ENCODE measurements around the gene SELENON.

Gene SELENON

DNA sequence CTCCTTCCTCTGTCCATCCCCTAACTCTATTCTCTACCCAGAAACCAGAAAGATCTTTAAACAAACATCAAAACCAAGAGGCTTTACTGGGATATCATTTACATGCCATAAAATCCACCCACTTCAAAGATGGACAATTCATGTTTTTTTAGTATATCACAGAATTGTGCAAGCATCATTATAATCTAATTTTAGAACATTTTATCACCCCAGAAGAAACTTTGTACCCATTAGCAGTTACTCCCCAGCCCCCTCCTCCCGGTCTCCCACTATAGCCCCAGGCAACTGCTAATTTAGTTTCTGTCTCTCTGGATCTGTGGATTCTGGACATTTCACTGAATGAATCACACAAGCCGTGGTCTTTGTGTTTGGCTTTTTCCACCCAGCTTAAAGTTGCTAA is 4.8 kb upstream of the SELENON start:
- DNase-seq, result no peak

DNA sequence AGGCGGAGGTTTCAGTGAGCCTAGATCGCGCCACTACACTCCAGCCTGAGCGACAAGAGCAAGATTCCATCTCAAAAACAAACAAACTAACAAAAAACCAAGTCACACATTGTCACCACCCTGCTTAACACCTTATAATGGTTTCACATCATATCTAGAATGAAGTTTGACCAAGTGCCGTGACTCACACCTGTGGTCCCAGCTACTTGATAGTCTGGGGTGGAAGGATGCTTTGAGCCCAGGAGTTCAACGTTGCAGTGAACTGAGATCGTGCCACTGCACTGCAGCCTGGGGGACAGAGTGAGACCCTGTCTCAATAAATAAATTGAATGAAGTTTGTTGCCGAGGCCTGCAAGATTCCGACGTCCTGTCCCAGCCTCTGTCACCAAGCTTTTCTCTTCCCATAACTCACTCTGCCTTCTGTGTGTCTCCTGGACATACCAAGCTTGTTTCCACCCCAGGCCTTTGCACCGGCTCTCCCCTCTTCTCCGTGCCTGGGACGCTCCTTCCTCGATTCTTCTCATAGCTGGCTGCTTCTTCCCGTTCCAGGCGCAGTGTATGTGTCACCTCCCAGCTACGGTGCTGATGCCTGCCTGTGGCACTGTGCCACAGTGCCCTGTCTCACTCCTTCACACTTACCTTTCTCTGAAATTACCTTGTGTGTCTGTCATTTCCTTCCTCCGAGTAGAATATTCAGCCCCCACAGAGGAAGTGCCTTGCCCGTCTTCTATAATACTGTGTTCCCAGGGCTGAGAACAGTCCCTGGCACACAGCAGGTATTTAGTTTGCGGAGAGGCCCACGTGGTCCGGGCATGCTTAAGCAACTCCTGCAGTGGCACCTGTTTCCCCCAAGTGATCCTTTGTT is 3.8 kb upstream of the SELENON start:
- DNase-seq, result peak; percentile 48 to 52

- peak; percentile 82 to 90 for DNase-seq
These were observed 3.1 kb upstream of the SELENON start for GRCh38 chr1:25796811-25797458.

DNA sequence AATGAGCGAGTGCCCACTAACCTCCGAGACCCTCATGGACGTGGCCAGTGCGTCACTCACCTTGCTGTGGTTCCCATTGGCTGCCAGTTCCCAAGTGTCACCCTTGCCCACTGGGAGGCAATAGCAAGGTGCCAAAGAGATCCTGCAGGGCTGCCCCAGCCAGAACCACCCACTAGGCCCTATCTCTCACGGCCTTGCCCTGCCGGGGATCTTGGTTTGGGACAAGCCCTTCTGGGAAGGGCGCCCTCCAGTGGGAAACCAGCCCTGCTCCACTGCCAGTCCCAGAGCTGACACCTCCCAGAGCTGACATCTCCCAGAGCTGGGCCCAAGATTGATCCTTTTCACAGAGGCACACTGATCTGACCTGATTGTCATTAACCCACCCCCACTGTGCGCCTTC is 2.1 kb upstream of the SELENON start:
- DNase-seq, result peak in 1 of 2 donors; percentile 27

DNA sequence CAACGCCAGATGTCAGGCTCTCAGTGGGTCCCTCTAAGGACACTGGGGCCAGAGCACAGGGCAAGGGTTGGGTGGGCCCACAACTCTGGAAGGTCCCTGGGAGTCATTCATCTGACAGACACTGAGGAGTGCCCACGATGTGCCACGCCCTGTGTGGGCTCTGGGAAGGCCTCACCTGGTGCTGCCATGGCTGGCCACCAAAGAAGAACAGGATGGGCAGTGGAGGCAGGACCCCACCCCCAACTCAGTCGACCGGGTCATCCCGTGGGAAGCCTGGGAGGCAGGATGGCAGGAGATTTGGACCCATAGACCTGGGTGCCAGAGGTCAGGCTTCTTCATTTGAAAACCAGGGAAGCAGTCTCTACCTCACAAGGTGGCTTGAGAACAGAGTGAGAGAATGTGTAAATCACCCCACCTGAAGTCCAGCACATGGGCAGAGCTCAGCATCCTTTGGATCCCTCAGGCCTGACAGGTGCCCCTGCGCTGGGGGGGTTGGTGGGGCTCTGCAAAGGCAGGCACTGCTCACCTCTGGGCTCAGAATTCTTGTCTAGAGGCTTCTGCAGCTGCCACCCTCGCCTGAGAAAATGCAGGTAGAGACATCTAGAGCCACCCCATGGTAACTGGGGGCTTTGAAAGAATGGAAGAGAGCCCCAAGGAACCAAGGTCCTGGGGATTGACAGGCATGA is 1.2 kb upstream of the SELENON start:
- no peak for DNase-seq

GRCh38 chr1:25799352-25799934 is 550 bp upstream of the SELENON start:
- DNase-seq, result no peak

DNA sequence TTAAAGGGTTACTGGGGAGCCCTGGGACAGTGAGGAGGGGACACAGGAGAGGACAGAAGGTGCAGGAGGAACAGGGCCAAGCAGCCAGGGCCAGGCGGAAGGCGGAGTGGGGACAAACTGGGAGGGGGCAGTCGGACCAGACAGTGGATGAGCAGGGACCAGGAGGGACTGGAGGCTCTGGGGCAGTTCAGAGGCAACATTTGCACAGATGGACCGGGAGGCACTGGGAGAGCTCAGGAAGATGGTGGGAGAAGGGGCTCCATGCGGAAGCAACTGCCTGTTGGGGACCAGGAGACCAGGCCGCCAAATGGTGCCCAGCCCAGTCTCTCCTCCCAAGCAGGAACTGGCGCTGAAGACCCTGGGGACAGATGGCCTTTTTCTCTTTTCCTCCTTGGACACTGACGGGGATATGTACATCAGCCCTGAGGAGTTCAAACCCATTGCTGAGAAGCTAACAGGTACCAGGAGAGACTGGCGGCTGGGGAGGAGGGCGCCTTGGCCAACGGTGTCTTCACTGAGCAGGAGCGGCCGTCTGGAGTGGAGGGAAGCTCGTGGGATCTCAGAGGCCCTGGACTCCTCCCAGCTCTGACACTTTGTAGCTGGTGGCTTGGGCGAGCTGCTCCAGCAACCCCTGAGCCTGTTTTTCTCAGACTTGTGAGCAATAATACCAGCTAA is 847 bp downstream of the SELENON start:
- DNase-seq, result no peak

- no peak for DNase-seq
These were observed 2.9 kb downstream of the SELENON start for GRCh38 chr1:25802915-25803314.

- DNase-seq, result no peak
These were observed 3.4 kb downstream of the SELENON start for GRCh38 chr1:25803368-25803767.

DNA sequence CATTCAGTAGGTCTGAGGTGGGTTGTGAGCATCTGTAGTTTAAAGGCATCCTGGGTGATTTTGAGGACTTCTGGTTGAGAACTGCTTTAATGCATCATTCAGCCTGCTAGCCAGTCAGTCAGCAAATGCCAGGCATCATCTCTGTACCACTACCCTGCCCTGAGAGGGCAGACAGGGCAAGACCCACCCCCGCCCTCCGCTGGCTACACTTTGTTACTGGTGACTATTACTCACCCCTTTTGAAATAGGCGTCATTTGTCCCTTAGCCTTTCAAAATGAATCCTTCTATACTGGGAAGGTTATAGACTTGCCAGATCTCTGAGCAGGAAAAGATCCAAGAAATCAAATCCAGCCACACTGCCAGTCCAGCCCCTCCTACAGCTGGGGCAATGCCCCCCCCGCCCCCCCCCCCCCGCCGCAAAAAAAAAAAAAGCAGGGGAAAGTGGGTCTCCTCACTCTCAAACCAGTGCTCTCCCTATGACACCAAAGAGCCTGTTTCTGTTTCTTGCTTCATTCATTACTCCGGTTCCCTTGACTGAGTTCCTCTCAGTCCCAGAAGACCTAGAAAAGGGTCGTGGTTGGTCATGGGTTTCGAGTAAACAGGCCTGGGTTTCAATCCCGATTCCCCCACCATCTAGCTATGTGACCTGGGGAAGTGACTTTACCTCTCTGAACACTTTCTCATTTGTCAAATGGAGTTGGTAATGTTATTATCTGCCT is 4.4 kb downstream of the SELENON start:
- DNase-seq, result no peak

GRCh38 chr1:25804964-25805862 is 5.2 kb downstream of the SELENON start:
- no peak for DNase-seq

DNA sequence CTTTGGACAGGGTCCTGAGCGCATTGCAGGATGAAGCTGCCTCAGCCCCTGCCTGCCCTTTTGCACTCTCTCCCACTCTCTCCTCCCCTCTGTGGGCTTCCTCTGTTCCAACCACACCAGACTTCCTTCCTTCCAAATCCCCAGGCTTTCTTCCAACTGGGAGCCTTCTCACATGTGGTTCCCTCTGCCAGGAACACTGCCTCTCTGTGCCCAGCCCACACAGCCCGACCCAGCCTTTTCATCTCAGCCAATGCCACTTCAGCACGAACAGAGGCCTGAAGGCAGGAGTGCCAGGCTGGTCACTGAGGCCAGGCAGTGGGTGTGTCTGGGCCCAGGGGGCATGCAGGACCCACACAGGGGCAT is 5.9 kb downstream of the SELENON start:
- no peak for DNase-seq

DNA sequence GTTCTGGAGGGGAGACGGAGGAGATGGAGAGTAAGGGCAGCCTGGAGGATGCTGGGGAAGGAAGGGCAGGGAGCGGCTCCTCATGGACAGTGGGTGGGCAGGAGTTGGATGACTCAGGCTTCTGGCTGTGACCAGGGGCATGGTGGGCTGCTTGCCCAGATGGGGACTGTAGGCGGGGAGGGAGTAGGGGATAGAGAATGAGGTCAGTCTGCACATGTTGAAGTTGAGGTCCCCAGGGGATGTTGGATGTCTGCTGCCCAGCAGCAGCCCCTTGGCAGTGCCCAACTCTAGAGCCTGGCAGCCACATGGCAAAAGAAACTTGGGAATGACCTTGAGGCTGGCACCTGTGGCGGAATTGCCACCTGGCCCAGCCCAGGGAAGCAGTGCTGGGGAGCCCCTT is 6.4 kb downstream of the SELENON start:
- no peak for DNase-seq

GRCh38 chr1:25807480-25808390 is 7.7 kb downstream of the SELENON start:
- DNase-seq, result no peak

DNA sequence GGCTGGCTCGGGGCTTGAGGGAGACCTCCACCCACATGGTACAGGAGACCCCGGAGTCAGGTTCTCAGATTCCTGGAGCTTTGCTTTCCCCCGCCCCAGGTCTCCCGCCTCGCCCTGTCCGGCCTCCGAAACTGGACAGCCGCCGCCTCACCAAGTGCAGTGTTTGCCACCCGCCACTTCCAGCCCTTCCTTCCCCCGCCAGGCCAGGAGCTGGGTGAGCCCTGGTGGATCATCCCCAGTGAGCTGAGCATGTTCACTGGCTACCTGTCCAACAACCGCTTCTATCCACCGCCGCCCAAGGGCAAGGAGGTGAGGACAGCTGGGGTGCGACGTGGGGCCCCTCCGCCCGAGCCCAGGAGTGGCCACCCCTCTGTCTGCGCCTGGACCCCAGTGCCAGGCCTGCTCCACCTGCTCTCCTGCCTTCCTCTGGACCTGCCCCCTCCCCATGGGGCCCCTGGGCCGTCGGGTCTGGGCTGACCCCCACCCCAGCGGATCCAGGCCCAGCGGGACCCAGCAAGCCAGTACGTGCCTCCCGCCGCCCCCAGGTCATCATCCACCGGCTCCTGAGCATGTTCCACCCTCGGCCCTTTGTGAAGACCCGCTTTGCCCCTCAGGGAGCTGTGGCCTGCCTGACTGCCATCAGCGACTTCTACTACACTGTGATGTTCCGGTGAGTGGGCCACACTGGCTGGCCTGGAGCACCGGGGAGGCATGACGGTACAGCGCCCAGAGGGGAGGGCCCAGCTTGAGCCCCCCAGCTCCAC is 8.7 kb downstream of the SELENON start:
- DNase-seq, result no peak

DNA sequence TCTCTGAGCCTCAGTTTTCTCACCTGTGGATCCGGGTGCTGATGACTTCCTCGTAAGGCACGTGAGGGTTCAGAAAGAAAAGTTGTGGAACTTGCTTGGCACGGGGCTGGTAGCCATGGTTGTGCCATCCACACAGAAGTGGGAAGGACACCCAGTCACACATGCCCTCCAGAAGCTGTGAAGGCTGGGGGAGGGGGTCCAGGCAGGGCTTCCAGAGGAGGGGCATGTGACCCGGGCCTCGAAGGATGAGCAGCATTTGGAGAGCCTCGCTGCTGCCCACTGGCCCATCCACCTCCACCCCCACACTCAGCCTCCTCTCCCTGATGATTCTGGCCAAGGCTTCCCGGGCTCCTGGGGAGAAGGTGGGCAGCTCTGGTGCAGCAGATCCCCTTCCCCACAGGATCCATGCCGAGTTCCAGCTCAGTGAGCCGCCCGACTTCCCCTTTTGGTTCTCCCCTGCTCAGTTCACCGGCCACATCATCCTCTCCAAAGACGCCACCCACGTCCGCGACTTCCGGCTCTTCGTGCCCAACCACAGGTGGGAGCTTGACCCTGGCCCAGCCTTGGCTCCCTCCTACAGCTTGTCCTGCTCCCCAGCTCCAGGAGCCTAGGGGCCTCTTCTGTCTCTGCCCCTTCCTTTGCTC is 9.4 kb downstream of the SELENON start:
- DNase-seq, result no peak

GRCh38 chr1:25809929-25810328 is 9.9 kb downstream of the SELENON start:
- no peak for DNase-seq

Data from activated CD4-positive, alpha-beta T cell treated with anti-CD3 and anti-CD28 coated beads for 4 hours (primary cell).